H54 (cell line): Measurements from ENCODE around the gene DCTD.
A peak's percentile ranks its signal among the peaks of the same experiment; 100 is the strongest.

ENCODE experiments used
- DNase-seq: peaks from one replicate; pipeline ENCODE4 v3.0.0; 2011; ENCODE audit warnings: low spot score, mixed read lengths; ENCODE audit not compliant: insufficient read length
- FAIRE-seq: peaks from 3 replicates; lab custom pipeline; 2011; peaks lifted over from hg19 to GRCh38; lab: Jason Lieb, UNC
- POLR2A ChIP-seq: IDR thresholded peaks from 2 replicates; pipeline ENCODE4 v1.6.1; 2011; ENCODE audit warnings: low read depth, mild to moderate bottlenecking, low read length

Gene DCTD

DNA sequence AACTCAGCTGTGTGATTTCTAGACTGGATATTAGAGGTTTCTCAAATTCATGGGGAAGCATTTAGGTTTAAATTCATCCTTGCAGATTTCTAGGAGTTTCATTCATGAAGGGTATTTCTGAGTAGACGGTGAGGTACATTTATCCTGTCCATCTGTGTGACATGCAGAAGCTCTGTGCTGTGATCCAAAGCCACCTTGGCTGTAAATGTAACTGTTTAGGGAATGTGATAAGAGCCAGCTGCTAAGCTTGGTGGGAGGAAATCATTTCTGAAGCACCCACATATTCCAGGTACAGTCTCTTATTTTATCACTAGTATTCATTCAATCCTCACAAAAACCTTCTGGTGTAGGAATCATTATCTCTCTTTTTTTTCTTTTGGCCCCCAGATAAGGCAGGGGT lies 8.7 kb upstream of the DCTD start:
- DNase-seq (no peak), FAIRE-seq (no peak)
- no peak for TF ChIP-seq POLR2A

DNA sequence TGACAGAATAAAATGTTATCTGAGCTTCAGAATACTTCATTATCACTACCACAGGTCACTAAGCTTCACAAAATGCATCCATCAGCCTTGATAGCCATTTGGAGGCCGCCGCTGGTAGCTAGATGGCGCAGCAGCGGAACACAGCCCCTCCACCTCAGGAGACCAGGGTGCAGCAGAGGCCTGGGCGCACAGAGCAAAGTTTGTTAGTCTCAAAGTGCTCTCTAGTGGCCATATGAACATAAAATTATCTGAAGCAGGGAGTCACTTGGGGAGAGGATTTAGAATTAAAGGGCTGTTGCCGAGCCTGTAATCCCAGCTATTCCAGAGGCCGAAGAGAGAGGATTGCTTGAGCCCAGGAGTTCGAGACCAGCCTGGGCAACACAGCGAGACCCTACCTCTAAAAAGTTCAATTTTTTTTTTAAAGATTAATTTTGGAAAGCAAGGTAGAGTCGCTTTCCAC lies 8.1 kb upstream of the DCTD start:
- DNase-seq (peak; percentile 22), FAIRE-seq (no peak)
- TF ChIP-seq POLR2A: no peak

DNA sequence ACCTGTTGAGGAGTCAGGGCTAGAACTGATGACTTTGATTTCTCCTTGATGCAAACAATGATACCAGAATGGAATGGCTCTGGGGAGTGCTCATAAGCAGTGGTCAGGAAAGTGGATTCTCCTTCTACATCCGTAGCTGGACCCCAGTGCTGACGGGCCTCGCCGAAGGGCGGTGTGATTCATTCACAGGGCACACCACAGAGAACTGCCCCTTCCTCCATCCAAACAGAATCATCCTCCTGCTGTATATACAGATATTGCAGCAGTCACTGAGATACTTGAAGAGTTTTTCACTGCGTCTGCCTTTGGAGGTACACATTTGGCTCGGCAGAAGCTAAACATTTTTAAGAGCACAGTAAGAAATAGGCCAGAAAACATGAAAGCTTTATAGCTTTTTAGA lies 7.3 kb upstream of the DCTD start:
- no peak for FAIRE-seq
- DNase-seq: no peak
- no peak for TF ChIP-seq POLR2A

DNA sequence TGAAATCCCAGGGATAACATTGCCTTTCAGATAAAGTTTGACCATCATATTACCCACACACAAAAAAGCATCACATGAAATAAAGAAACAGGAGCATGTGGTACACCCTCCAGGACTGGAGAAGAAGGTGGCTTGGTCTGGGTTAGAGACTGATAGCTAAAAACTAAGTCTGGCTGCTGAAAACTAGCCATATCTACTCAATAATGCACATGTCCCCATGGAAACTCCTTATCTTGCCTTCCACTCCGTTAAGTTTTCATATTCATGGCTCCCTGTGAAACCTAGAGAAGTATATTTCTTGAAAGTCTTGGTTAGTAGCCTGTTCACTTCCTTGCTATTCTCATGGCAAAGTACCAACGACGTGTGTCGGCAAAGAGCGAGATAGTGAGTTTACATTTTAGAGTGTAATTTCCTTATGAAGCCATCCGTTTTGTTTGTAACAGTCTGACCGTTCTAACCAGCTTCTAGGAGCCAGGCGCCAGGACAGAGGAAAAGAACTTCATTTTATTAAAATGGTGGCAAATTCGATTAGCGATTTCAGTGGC lies 6.7 kb upstream of the DCTD start:
- FAIRE-seq: no peak
- DNase-seq: no peak
- no peak for TF ChIP-seq POLR2A

DNA sequence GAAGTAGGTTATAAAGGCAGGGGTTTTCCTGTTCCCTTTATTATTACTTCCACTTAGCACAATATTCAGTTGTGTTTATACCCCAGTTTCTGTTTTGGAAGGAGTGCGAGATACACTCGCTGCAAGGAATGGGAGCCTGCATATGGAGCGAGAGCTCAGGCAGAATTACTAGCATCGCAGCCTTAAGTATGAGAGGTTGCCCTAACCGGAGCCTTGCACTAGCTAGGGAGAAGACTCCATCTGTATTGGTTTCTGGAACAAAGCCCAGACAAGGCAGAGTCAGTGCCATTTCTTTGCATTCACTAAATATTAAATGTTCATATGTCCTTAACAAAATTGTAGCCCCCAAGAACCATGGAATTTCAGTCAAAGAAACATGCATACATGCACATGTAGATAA lies 6.2 kb upstream of the DCTD start:
- FAIRE-seq (no peak), DNase-seq (no peak)
- TF ChIP-seq POLR2A: no peak

DNA sequence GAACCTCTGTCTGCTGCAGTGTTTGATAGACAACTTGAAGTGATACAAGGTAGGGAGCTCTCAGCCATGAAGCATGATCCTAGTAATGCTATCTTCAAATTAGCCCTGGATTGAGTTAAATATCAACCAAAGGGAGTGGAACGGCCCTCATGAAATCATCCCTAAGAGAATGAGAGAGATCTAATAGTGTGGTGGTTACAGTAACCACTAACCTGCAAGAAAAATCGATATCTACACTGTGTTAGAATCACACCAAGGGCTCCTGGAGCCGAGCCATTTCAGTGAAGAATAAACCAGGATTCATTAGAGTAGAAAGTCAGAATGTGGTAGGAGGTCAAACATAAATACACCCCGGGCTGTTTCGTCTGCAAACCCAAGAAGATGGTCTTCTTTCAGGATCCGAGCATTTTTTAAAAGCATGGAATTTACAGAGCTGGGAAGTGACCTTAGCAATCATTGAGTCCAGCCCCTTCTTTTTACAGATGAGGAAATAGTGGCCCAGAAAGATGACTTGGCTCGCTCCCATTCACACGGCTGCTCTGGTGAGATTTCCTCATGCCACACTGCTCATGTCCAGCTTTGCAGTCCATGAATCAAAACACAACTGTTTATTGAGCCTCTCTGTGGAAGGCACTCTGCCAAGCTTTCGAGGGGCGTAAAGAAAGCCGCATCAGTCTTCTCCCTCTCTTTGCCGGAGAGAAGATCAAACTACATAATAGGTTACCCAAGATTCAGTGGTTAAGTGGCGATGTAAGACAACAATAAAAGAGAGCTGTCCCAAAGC lies 5.5 kb upstream of the DCTD start:
- no peak for TF ChIP-seq POLR2A
- DNase-seq (no peak), FAIRE-seq (no peak)

DNA sequence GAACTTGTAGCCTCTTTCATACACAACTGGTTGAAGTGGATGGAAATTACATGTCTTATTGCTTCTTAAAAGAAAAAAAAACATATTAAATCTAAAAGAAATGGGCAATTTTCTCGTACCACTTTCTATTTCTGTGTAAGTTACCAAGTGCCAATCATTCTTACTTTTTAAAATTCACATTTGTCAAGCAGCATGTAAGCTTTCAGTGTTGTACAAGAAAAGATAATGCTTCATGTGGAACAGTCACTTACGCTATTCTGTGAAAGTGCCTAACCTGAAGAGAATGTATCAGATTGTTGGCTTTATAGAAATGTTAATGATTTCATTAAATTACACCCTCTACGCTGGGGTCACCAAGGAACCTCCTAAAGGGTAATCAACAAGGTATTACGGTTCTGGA lies 4.4 kb upstream of the DCTD start:
- no peak for DNase-seq
- FAIRE-seq: no peak
- TF ChIP-seq POLR2A: no peak

DNA sequence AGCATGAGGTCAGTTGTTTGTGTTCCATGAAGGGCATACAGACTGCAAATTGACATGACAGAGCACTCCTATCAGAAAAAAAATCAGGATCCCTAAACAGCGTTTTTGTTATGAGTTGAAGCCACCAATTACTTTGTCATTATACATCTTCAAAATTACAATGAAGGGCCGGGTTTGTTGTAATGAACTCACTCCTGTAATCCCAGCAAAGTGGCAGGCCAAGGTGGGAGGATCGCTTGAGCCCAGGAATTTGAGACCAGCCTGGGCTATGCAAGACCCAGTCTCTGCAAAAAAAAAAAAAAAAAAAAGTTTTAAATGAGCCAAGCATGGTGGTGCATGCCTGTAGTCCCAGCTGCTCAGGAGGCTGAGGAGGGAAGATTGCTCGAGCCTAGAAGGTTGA lies 3.5 kb upstream of the DCTD start:
- no peak for DNase-seq
- no peak for FAIRE-seq
- no peak for TF ChIP-seq POLR2A

DNA sequence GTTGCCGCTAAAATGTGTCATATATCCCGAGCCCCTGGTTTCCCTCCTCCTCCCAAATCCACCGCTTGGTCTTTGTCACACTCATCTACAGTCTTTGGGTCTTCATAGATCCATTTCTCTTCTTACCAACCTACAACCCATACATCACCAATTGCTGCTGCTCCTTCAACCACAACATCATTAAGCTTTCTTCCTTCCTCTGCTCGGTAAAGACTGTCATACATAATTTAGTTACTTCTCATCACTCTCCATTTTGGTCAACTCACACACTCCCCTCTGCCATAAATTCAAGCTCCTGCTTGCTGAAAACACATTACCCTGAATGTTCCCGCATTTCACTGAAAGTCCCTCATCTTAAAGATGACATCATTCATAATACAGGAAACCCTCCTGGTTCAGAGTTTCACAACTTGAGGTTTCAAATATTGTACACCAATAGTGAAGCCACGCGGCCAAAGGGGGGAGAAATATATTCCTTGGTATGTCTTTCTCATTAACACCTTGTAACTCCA lies 1.7 kb upstream of the DCTD start:
- FAIRE-seq (no peak), DNase-seq (no peak)
- no peak for TF ChIP-seq POLR2A

DNA sequence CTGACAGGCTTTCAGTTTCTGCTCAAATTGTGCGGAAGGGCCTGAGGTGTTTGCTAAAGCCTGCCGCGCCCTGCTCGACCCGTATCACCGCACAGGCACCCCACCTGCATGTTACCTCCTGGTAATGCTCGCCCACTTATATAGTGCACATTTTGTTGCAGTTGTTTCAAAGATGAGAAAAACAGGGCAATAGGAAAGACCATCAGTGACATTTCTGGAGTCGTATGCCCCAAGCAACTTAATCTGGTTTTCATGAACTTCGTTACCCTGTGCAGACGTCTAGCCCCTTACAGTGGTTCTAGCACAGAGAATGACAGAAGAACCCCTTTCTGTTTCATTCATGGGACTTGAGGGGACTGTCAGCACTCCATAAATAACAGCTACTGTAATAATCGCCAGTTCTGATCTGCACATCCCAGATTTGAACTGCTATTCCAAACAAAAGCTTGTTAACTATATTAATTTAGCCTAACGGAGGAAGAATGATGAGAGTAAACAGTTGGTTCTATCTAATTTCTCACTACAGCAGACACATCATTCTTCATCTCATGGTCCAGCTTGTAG lies 940 bp upstream of the DCTD start:
- TF ChIP-seq POLR2A: no peak
- FAIRE-seq (no peak), DNase-seq (no peak)

DNA sequence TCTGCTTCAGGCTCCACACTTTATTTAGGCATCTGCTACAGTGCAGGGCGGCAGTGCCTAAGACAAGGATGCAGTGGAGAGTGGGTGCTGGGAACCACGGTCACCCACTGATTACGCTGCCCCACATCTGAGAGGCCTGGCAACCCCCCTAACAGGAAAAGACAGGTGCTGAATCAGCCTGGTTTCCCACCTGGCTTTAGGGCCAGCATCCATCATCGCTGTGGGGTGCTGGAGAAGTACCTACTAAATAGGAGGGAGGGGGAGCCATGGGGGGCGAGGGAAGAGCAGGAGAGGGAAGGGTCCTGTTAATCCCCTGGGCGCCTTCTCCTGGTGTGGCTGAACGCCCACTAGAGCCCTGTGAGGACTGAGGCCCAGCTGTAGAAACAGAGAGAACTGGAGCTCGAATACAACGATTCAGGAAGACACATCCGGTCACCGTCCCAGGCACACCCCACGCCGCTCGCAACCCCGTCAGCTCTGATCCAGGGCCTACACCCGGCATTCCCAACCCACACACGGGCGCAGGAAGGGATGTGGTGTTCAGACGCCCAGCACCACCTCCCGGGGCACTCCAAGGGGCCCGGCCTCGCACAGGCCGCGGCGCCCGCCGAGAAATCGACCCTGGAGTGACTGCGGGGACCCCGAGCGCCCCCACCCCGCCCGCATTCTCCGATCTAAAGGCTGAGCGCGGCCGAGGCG lies 554 bp downstream of the DCTD start:
- peak; percentile 50 for DNase-seq
- no peak for TF ChIP-seq POLR2A
- no peak for FAIRE-seq

DNA sequence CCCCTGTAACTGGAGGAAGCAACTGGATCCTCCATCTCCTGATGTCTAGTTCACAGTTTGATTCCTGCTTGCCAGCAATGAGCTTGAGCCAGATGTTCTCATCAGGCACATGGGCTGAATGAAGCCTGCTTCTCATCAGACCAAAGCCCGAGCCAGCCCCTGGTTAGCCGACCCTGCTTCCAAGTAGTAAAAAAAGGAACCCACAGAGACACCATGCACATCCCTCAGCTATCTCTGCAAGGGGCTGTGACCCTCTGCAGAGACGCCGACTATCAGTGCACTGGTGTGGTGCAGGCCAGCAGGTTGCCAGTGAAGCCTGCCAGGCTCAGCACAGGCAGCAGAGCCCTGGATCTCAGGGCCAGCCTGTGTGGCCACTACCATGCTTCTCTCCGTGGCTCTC lies 2.8 kb downstream of the DCTD start:
- no peak for FAIRE-seq
- DNase-seq: no peak

DNA sequence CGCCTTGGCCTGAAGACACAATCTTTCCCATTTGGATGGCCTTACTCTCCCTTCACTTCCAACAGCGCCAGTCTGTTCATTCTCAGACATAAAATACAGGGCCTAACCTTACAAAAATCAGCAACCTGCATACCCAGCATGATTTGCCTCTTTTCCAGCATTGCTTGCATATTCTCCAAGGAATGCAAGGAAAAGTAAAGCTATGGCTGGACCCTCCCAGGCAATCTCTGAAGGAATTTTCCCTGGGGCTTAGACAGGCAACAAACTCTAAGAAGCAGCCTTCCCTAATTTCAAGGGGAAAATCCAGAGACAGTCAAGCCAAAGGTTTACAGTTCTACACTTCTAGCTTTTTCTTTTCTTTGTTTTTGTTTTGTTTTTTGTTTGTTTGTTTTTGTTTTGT lies 3.6 kb downstream of the DCTD start:
- FAIRE-seq: no peak

More for the DNA sequence above, 2.8 kb downstream of the DCTD start:
- TF ChIP-seq POLR2A: no peak

DNA sequence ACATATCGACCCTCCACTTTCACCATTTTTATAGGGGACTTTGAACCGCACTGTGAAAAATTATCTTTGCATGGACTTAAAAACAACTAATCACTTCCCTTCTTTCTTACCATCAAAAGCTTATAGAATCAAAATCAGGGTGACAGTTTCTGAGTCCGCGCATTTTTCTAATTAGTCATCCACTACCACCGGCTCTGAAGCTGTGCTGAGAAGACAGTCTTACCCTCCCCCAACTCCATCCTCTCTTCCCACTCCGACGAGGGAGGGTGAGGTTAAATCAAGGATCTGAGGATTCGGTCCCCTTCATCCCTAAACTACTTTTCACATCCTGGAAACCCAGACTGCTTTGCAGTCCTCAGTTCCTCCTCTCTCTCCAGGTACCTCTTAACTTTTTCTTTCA lies 4.2 kb downstream of the DCTD start:
- FAIRE-seq (no peak), DNase-seq (no peak)
- no peak for TF ChIP-seq POLR2A

More for the DNA sequence above, 3.6 kb downstream of the DCTD start:
- TF ChIP-seq POLR2A: no peak
- no peak for DNase-seq

DNA sequence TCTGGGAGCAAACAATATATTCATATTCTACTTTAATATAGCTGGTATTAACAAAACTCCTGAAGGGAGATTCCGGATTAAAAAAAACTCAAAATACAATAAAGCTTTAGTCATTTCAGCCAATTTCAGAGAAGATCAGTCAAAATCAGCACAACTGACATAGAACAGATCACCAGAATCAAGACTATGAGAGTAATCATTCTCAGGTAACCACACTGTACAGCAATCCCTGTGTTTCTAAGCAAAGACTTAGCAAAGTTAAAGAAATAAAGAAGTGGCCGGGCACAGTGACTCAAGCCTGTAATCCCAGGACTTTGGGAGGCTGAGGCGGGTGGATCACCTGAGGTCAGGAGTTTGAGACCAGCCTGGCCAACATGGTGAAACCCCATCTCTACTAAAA lies 9.1 kb downstream of the DCTD start:
- FAIRE-seq (no peak), DNase-seq (no peak)
- no peak for TF ChIP-seq POLR2A
